MM.1S (cell line): ENCODE measurements around the gene ALKBH3.

Experiments
- CTCF ChIP-seq: fragments of 300-600 bp; sonication (generic); IDR thresholded peaks from 2 replicates; pipeline ENCODE4 v1.5.1; 2016; ENCODE audit warnings: antibody characterized with exemption, low read length, mixed read lengths
- EZH2 ChIP-seq: fragments of 300-600 bp; sonication (generic); optimal IDR thresholded peaks from 2 replicates; pipeline ENCODE3; 2017; ENCODE audit warnings: low read depth, mild to moderate bottlenecking, antibody characterized with exemption, low read length, mixed read lengths
- EZH2phosphoT487 ChIP-seq: fragments of 300-600 bp; sonication (generic); IDR thresholded peaks from 2 replicates; pipeline ENCODE4 v1.6.1; 2018; ENCODE audit warnings: antibody characterized with exemption, low read length

GRCh38 chr11:43934601-43935423 lies 54.2 kb downstream of the ALKBH3 start:
- TF ChIP-seq CTCF (no peak), EZH2 (no peak), EZH2phosphoT487 (no peak)
